Left lung (tissue), 10 donors: ENCODE measurements around the gene CDK6. TPM values are rescaled to one million over a fixed set of nuclear protein-coding genes. Genes with fewer than 3 reads are reported as not detected.
"Not testable (repeated sequence)": the region's sequence is repeated elsewhere in the genome, so short reads cannot be mapped to it uniquely, and the experiment has no call there.

Experiments
- ATAC-seq: fragments of 200-7000 bp; cut with Tn5 transposase; one replicate; pipeline ENCODE4 v1.9.1; 2020; ENCODE audit warnings: moderate library complexity
- DNase-seq, 4 donors: peaks; one replicate each; pipeline ENCODE4 v3.0.0-alpha.2; 2013 to 2020
- H3K27ac ChIP-seq, 2 donors: fragments of 200-600 bp; sonication (generic) in 1 of 2; one replicate each; pipeline versions ENCODE4 v1.5.0 to v1.8.0; 2020 to 2021
- H3K27me3 ChIP-seq, 2 donors: fragments of 200-600 bp; sonication (generic) in 1 of 2; one replicate each; pipeline versions ENCODE4 v1.5.0 to v1.8.0; 2020 to 2021
- H3K36me3 ChIP-seq, 2 donors: fragments of 200-600 bp; sonication (generic) in 1 of 2; one replicate each; pipeline versions ENCODE4 v1.5.0 to v1.8.0; 2020 to 2021
- H3K4me1 ChIP-seq, 2 donors: fragments of 200-600 bp; one replicate each; pipeline ENCODE4 v1.8.0; 2021
- H3K4me3 ChIP-seq, 2 donors: fragments of 200-600 bp; sonication (generic) in 1 of 2; one replicate each; pipeline versions ENCODE4 v1.5.0 to v1.8.0; 2020 to 2021; ENCODE audit warnings: mild to moderate bottlenecking in 1 of 2
- H3K9me3 ChIP-seq, 2 donors: fragments of 200-600 bp; sonication (generic) in 1 of 2; one replicate each; pipeline versions ENCODE4 v1.5.0 to v1.8.0; 2020 to 2021
- intact Hi-C, 2 donors: fragments of 100-400 bp; cut with DNase I; formaldehyde crosslinking; loops; one replicate each; pipeline versions ENCODE4 v1.11.2 to v1.14.2; 2022
- polyA plus RNA-seq, 6 donors: library from polyadenylated mRNA; unstranded; fragments of 120-200 nt; gene quantifications; one replicate each; pipeline ENCODE4 v1.2.1, GENCODE V29; 2013; ENCODE audit not compliant: insufficient read length in 6 of 6
- total RNA-seq, 2 donors: library from RNA; stranded (reverse); fragmentation: NEBNext Ultra II Directional; extraction: Animal tissue kit (Norgen Biotek cat#: 25700); gene quantifications; one replicate each; pipeline ENCODE4 v1.2.1, GENCODE V29; 2021
- TF ChIP-seq, protein P1 (sequence below), 2 donors: fragments of 200-600 bp; sonication (generic) in 1 of 2; IDR thresholded peaks; one replicate each; pipeline versions ENCODE4 v1.5.0 to v1.8.0; 2021; ENCODE audit warnings: antibody characterized with exemption in 2 of 2
- donor health status: DM: no; HTN: yes; CAD: no.
- donor health status: DM: no; HTN: no; CAD: no.

The CDK6 gene
- total and polyA plus RNA-seq, 8 donors, result 20.3 to 52.2 (median 43.7) TPM

DNA sequence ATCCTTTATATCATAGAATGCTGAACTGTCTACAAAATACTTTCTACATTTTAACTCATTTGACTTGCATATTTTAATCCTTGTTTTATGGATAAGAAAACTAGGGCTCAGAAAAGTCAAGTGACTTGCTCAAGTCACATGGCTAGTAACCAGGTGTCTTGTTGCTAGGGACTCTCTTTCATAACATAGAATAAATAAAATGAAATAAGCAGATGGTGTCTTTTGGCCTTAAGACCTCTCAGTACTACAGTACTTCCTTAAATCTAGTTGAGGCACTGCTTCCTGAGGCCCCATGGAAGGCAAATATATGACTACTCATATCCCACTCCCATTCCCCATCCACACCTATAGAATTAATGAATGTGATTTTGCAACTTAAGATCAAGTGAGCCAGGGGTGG is 87.9 kb downstream of the CDK6 start:
- no peak overlapping the region for H3K4me3 ChIP-seq
- intact Hi-C loops, result no loop called here
- TF ChIP-seq, protein P1, sequence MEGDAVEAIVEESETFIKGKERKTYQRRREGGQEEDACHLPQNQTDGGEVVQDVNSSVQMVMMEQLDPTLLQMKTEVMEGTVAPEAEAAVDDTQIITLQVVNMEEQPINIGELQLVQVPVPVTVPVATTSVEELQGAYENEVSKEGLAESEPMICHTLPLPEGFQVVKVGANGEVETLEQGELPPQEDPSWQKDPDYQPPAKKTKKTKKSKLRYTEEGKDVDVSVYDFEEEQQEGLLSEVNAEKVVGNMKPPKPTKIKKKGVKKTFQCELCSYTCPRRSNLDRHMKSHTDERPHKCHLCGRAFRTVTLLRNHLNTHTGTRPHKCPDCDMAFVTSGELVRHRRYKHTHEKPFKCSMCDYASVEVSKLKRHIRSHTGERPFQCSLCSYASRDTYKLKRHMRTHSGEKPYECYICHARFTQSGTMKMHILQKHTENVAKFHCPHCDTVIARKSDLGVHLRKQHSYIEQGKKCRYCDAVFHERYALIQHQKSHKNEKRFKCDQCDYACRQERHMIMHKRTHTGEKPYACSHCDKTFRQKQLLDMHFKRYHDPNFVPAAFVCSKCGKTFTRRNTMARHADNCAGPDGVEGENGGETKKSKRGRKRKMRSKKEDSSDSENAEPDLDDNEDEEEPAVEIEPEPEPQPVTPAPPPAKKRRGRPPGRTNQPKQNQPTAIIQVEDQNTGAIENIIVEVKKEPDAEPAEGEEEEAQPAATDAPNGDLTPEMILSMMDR (IDR thresholded peaks at IDR 0.05), result no peak
- peaks cover 0 to 11% of the 10 kb centered on the region in 2 donors for H3K4me1 ChIP-seq
- H3K36me3 ChIP-seq, result no peaks in the 10 kb centered on the region
- DNase-seq (no peak), ATAC-seq (no peak)
- no peak overlapping the region for H3K27ac ChIP-seq
- H3K9me3 ChIP-seq, result no peaks in the 10 kb centered on the region
- no peaks in the 10 kb centered on the region for H3K27me3 ChIP-seq

DNA sequence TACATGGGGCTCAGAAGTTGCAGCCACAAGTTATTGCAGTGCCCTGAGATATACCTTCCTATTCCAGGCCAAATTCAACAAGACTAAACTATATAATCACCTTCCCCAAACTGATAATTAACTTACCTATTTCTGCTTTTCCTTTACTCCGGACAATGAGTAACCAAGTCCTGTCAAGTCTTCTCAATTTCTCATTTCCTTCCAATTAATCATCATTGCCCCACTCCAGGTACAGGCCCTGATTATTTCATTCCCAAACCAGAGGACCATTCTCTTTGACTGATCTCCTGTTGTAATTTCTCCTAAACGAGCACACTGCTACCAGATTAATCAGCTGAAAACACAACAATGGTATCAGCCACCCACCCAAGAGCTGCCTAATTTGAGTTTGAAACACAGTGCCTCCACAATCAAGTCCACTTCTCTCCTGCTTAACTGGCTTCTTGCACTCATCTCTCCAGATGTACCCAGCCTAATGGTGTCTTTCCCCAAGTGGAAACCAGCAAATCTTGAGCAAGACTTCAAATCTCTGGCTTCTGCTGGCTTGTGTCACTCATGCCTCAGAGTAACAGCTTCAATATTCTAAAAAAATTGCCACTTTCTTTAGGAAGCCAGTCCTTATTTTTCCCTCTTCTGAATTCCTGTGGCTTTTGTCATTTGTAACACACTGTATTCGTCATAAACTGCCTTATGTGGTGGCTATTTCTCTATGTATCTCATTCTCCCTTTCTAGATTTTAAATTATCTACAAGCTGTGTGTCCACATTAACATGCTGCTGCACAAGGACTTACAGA is 89.1 kb downstream of the CDK6 start:
- no peak overlapping the region for H3K4me3 ChIP-seq
- TF ChIP-seq, protein P1 (IDR thresholded peaks at IDR 0.05), result no peak
- DNase-seq, result no peak
- H3K27ac ChIP-seq, result no peak overlapping the region
- no peaks in the 10 kb centered on the region for H3K9me3 ChIP-seq
- no peaks in the 10 kb centered on the region for H3K27me3 ChIP-seq
- peaks cover 0 to 11% of the 10 kb centered on the region in 2 donors for H3K4me1 ChIP-seq
- no peak for ATAC-seq
- intact Hi-C loops, result no loop called here
- no peaks in the 10 kb centered on the region for H3K36me3 ChIP-seq

DNA sequence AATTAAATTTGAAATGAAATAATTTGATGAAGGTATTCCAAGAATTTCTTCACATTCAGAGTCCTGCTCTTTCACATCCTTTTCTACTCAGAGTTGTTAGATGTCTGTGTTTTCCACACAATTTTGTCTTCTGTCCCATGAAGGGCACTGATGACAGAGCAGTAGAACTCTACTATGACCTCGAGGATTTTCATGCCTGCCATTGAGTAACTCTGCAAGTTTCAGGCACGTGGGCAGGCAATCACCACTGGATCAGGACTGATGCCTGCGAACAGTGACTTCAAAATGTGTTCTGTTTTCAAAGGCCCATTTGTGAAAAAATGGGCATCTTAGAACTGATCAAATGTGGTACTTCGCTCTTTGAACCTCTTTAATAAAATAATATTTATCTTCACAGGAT is 91.1 kb downstream of the CDK6 start:
- Histone ChIP-seq H3K4me3 (no peak overlapping the region), H3K9me3 (no peaks in the 10 kb centered on the region), H3K27me3 (no peaks in the 10 kb centered on the region), H3K27ac (no peak overlapping the region), H3K36me3 (no peaks in the 10 kb centered on the region), H3K4me1 (peaks cover 0 to 8% of the 10 kb centered on the region in 2 donors)
- intact Hi-C loops, result no loop called here
- ATAC-seq (no peak), DNase-seq (no peak)
- TF ChIP-seq, protein P1 (IDR thresholded peaks at IDR 0.05), result no peak

DNA sequence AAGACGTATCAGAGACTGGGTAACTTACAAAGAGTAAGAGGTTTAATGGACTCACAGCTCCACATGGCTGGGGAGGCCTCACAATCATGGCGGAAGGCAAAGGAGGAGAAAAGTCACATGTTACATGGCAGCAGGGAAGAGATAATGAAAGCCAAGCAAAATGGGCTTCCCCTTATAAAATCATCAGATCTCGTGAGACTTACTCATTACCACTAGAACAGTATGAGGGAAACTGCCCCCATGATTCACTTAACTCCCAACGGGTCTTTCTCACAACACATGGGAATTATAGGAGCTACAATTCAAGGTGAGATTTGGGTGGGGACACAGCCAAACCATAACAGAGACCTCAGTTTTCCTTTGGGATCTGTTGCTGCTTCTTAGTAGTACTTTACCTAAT is 92.2 kb downstream of the CDK6 start:
- H3K27me3 ChIP-seq, H3K36me3 ChIP-seq, intact Hi-C loops, ATAC-seq, H3K4me3 ChIP-seq, DNase-seq, H3K27ac ChIP-seq, H3K4me1 ChIP-seq, H3K9me3 ChIP-seq: not testable (repeated sequence)

DNA sequence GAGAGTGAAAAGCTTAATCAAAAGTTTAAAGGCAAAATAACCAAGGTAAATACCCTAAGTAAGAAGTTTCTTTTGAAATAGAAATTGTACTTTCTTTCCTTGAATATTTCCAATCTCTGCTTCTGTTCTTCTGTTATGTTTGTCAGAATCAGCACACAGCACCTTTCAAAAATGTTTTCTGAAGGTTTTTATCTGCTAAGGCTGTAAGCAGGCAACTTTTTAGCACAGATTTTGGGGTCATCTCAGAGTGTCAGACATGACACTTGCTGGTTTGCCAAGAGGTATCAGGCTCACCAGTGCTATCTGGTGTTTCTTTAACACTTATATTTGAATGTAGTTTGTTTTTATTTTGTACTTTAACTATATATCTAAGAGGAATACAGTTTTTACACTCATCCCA is 94.2 kb downstream of the CDK6 start:
- intact Hi-C loops, result no loop called here
- H3K4me1 ChIP-seq, result no peaks in the 10 kb centered on the region
- no peak overlapping the region for H3K4me3 ChIP-seq
- no peaks in the 10 kb centered on the region for H3K36me3 ChIP-seq
- no peaks in the 10 kb centered on the region for H3K9me3 ChIP-seq
- no peaks in the 10 kb centered on the region for H3K27me3 ChIP-seq
- no peak for ATAC-seq
- DNase-seq, result no peak
- TF ChIP-seq, protein P1 (IDR thresholded peaks at IDR 0.05), result no peak
- H3K27ac ChIP-seq, result no peak overlapping the region

DNA sequence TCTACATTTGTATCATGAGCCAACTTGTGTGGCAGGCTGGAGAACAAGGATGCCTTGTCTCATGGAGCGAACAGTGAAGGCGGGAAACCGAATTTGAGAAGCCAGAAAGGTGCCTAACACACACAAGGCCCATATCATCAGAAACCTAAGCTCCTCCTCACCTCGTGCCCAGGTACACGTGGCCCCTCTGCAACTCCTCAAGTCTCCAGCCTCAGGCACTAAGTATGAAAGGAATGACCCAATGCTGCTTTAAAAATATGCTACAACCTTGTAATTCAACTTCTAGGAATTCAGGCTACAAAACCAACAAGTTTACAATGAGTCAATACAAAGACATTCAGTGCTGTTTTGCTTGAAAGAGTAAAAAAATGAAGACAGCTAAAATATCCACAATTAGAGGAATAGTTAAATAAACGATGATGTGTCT is 95.7 kb downstream of the CDK6 start:
- no peaks in the 10 kb centered on the region for H3K4me1 ChIP-seq
- peak; percentile 64 for ATAC-seq
- no peak overlapping the region for H3K27ac ChIP-seq
- no peaks in the 10 kb centered on the region for H3K9me3 ChIP-seq
- no peaks in the 10 kb centered on the region for H3K27me3 ChIP-seq
- peak in 1 of 4 donors; percentile 41 for DNase-seq
- TF ChIP-seq, protein P1 (IDR thresholded peaks at IDR 0.05), result no peak
- no peaks in the 10 kb centered on the region for H3K36me3 ChIP-seq
- intact Hi-C loops, result no loop called here
- no peak overlapping the region for H3K4me3 ChIP-seq
